ENCODE data around the gene PREX1.

Gene PREX1

DNA sequence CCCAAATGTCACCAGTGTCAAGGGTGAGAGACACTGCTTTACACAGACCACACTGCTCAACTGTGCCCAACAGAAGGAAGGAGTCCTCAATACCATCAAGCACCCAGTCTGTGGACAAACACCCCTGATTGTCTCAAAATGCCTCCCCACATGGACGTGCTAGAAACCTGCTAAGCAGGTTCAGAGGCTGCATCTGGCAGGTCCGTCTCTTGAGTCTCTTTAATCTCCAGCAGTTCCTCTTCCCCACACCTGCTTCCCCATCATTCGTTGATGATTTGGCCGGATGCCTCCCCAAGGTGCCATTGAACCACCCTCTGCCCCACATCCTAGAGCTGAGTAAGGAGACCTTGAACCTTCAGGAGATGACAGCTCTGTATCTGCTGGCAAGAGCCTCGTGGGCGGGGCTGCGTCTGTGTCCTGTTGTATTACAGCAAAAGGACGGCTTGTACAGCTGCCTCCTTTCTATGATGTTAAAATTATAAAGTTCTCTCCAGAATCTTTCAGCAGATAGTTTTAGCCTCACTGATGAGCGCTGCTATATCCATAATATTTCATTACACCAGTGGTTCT, 179.2 kb downstream of the PREX1 start:
- Histone ChIP-seq H3K27ac (replicated peaks; ENCODE audit: low read length) (no peak overlapping the region), H3K4me2 (ENCODE audit: insufficient read depth, low read length, poor library complexity, severe bottlenecking) (no peak overlapping the region), H3K79me1 (ENCODE audit: low read depth, low read length) (no peaks in the 10 kb centered on the region), H4K91ac (ENCODE audit: low read depth, low read length, poor library complexity) (no peak overlapping the region), H2BK120ac (ENCODE audit: low read depth, low read length) (no peak overlapping the region), H3K14ac (ENCODE audit: low read length) (no peak overlapping the region), H3K36me3 (replicated peaks in 1 of 2; ENCODE audit: control insufficient read depth in 2 of 2, insufficient read depth in 2 of 2, low read length in 2 of 2) (peaks cover 21 to 100% of the 10 kb centered on the region in 2 donors), H3K4me3 (ENCODE audit: low read length in 2 of 2) (no peak overlapping the region), H3K23ac (ENCODE audit: low read depth, low read length, poor library complexity) (no peak overlapping the region), H3K18ac (ENCODE audit: low read length) (no peak overlapping the region), H3K27me3 (ENCODE audit: control insufficient read depth in 3 of 3, insufficient read depth in 3 of 3, low read depth in 1 of 3, low read length in 3 of 3) (no peaks in the 10 kb centered on the region), H2BK15ac (ENCODE audit: low read length) (no peak overlapping the region), H3K4ac (ENCODE audit: low read length) (no peak overlapping the region), H3K9ac (ENCODE audit: low read depth, low read length, poor library complexity) (no peak overlapping the region), H2BK5ac (ENCODE audit: low read length) (no peak overlapping the region), H2BK12ac (ENCODE audit: low read length) (no peak overlapping the region), H3K9me3 (replicated peaks in 1 of 2; ENCODE audit: control insufficient read depth in 2 of 2, insufficient read depth in 1 of 2, low read depth in 1 of 2, low read length in 2 of 2) (no peaks in the 10 kb centered on the region), H4K8ac (ENCODE audit: low read depth, low read length) (no peak overlapping the region), H2AK5ac (ENCODE audit: low read depth, low read length) (no peak overlapping the region), H2AFZ (ENCODE audit: low read length) (no peak overlapping the region), H3K4me1 (ENCODE audit: control insufficient read depth in 2 of 2, insufficient read depth in 1 of 2, low read depth in 1 of 2, low read length in 2 of 2) (no peaks in the 10 kb centered on the region)
- no peak for DNase-seq (ENCODE audit: low spot score)
- WGBS, 2 donors (ENCODE audit: extremely low coverage in 2 of 2, insufficient read length in 2 of 2, insufficient replicate concordance in 1 of 2), result no CpG with 5 or more reads among the region's 9 CpGs

GRCh38 chr20:48647858-48648257, 179.9 kb downstream of the PREX1 start:
- H2AFZ ChIP-seq (ENCODE audit: low read length), result no peak overlapping the region
- H3K4me2 ChIP-seq (ENCODE audit: insufficient read depth, low read length, poor library complexity, severe bottlenecking), result no peak overlapping the region
- no peak overlapping the region for H3K18ac ChIP-seq (ENCODE audit: low read length)
- H3K14ac ChIP-seq (ENCODE audit: low read length), result no peak overlapping the region
- H2AK5ac ChIP-seq (ENCODE audit: low read depth, low read length), result no peak overlapping the region
- no peak overlapping the region for H2BK12ac ChIP-seq (ENCODE audit: low read length)
- no peak overlapping the region for H3K4me3 ChIP-seq (ENCODE audit: low read length in 2 of 2)
- no peak overlapping the region for H3K4ac ChIP-seq (ENCODE audit: low read length)
- no peak overlapping the region for H4K91ac ChIP-seq (ENCODE audit: low read depth, low read length, poor library complexity)
- DNase-seq (ENCODE audit: low spot score), result no peak
- WGBS, 2 donors (ENCODE audit: extremely low coverage in 2 of 2, insufficient read length in 2 of 2, insufficient replicate concordance in 1 of 2), result no CpG with 5 or more reads among the region's 5 CpGs
- H3K4me1 ChIP-seq (ENCODE audit: control insufficient read depth in 2 of 2, insufficient read depth in 1 of 2, low read depth in 1 of 2, low read length in 2 of 2), result no peaks in the 10 kb centered on the region
- H3K9ac ChIP-seq (ENCODE audit: low read depth, low read length, poor library complexity), result no peak overlapping the region
- no peak overlapping the region for H4K8ac ChIP-seq (ENCODE audit: low read depth, low read length)
- no peaks in the 10 kb centered on the region for H3K79me1 ChIP-seq (ENCODE audit: low read depth, low read length)
- H2BK5ac ChIP-seq (ENCODE audit: low read length), result no peak overlapping the region
- no peaks in the 10 kb centered on the region for H3K27me3 ChIP-seq (ENCODE audit: control insufficient read depth in 3 of 3, insufficient read depth in 3 of 3, low read depth in 1 of 3, low read length in 3 of 3)
- H2BK120ac ChIP-seq (ENCODE audit: low read depth, low read length), result no peak overlapping the region
- peaks cover 21 to 99% of the 10 kb centered on the region in 2 donors for H3K36me3 ChIP-seq (replicated peaks in 1 of 2; ENCODE audit: control insufficient read depth in 2 of 2, insufficient read depth in 2 of 2, low read length in 2 of 2)
- H2BK15ac ChIP-seq (ENCODE audit: low read length), result no peak overlapping the region
- no peak overlapping the region for H3K27ac ChIP-seq (replicated peaks; ENCODE audit: low read length)
- no peaks in the 10 kb centered on the region for H3K9me3 ChIP-seq (replicated peaks in 1 of 2; ENCODE audit: control insufficient read depth in 2 of 2, insufficient read depth in 1 of 2, low read depth in 1 of 2, low read length in 2 of 2)
- no peak overlapping the region for H3K23ac ChIP-seq (ENCODE audit: low read depth, low read length, poor library complexity)

GRCh38 chr20:48645666-48646065, 182.1 kb downstream of the PREX1 start:
- no CpG with 5 or more reads among the region's 13 CpGs for WGBS, 2 donors (ENCODE audit: extremely low coverage in 2 of 2, insufficient read length in 2 of 2, insufficient replicate concordance in 1 of 2)
- H3K4me2 ChIP-seq (ENCODE audit: insufficient read depth, low read length, poor library complexity, severe bottlenecking), result no peak overlapping the region
- peak overlapping the region; percentile 14 for H2BK12ac ChIP-seq (ENCODE audit: low read length)
- no peak overlapping the region for H3K4me3 ChIP-seq (ENCODE audit: low read length in 2 of 2)
- no peak overlapping the region for H3K4ac ChIP-seq (ENCODE audit: low read length)
- no peak overlapping the region for H4K91ac ChIP-seq (ENCODE audit: low read depth, low read length, poor library complexity)
- peak overlapping the region; percentile 69 for H3K23ac ChIP-seq (ENCODE audit: low read depth, low read length, poor library complexity)
- H3K79me1 ChIP-seq (ENCODE audit: low read depth, low read length), result no peaks in the 10 kb centered on the region
- H2BK15ac ChIP-seq (ENCODE audit: low read length), result peak overlapping the region; percentile 27
- H2AFZ ChIP-seq (ENCODE audit: low read length), result no peak overlapping the region
- H3K9ac ChIP-seq (ENCODE audit: low read depth, low read length, poor library complexity), result no peak overlapping the region
- no peak overlapping the region for H2BK5ac ChIP-seq (ENCODE audit: low read length)
- no peak overlapping the region for H3K18ac ChIP-seq (ENCODE audit: low read length)
- no peak overlapping the region for H3K27ac ChIP-seq (replicated peaks; ENCODE audit: low read length)
- H3K9me3 ChIP-seq (replicated peaks in 1 of 2; ENCODE audit: control insufficient read depth in 2 of 2, insufficient read depth in 1 of 2, low read depth in 1 of 2, low read length in 2 of 2), result no peaks in the 10 kb centered on the region
- H4K8ac ChIP-seq (ENCODE audit: low read depth, low read length), result no peak overlapping the region
- DNase-seq (ENCODE audit: low spot score), result no peak
- H3K4me1 ChIP-seq (ENCODE audit: control insufficient read depth in 2 of 2, insufficient read depth in 1 of 2, low read depth in 1 of 2, low read length in 2 of 2), result no peaks in the 10 kb centered on the region
- H2AK5ac ChIP-seq (ENCODE audit: low read depth, low read length), result no peak overlapping the region
- peaks cover 14 to 99% of the 10 kb centered on the region in 2 donors for H3K36me3 ChIP-seq (replicated peaks in 1 of 2; ENCODE audit: control insufficient read depth in 2 of 2, insufficient read depth in 2 of 2, low read length in 2 of 2)
- no peaks in the 10 kb centered on the region for H3K27me3 ChIP-seq (ENCODE audit: control insufficient read depth in 3 of 3, insufficient read depth in 3 of 3, low read depth in 1 of 3, low read length in 3 of 3)
- no peak overlapping the region for H3K14ac ChIP-seq (ENCODE audit: low read length)
- H2BK120ac ChIP-seq (ENCODE audit: low read depth, low read length), result no peak overlapping the region

DNA sequence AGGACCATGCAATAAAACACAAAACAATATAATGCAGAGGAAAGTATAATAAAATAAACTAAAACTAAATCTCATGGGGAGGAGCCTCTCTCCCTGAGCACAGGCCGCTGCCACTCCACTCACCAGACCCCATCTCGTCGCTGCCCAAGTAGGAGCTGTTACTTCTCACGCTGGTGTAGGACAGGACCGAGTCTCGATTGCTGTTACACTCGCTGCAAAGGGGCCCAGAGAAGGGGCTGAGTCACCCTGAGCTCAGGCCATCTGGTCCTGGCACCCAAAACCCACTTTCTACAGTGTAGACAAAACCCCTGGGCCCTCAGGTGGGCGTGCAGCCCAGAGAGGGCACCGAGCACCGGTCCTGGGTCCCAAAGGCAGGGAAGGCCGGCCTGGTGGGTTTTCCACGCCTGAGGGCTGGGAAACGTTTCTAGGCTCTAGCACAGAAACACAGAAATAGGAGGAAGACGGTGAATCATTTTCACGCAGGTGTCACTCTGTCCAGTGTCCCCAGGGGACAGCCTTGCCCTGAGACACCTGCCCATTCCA, 183.4 kb downstream of the PREX1 start:
- H2AFZ ChIP-seq (ENCODE audit: low read length), result no peak overlapping the region
- no peak overlapping the region for H2BK12ac ChIP-seq (ENCODE audit: low read length)
- no peak overlapping the region for H3K27ac ChIP-seq (replicated peaks; ENCODE audit: low read length)
- no peak overlapping the region for H3K4ac ChIP-seq (ENCODE audit: low read length)
- H3K4me3 ChIP-seq (ENCODE audit: low read length in 2 of 2), result no peak overlapping the region
- H3K14ac ChIP-seq (ENCODE audit: low read length), result no peak overlapping the region
- no peaks in the 10 kb centered on the region for H3K27me3 ChIP-seq (ENCODE audit: control insufficient read depth in 3 of 3, insufficient read depth in 3 of 3, low read depth in 1 of 3, low read length in 3 of 3)
- no peak overlapping the region for H3K23ac ChIP-seq (ENCODE audit: low read depth, low read length, poor library complexity)
- no peaks in the 10 kb centered on the region for H3K79me1 ChIP-seq (ENCODE audit: low read depth, low read length)
- H3K9ac ChIP-seq (ENCODE audit: low read depth, low read length, poor library complexity), result no peak overlapping the region
- no peak overlapping the region for H4K91ac ChIP-seq (ENCODE audit: low read depth, low read length, poor library complexity)
- peaks cover 11 to 99% of the 10 kb centered on the region in 2 donors for H3K36me3 ChIP-seq (replicated peaks in 1 of 2; ENCODE audit: control insufficient read depth in 2 of 2, insufficient read depth in 2 of 2, low read length in 2 of 2)
- H4K8ac ChIP-seq (ENCODE audit: low read depth, low read length), result no peak overlapping the region
- no peak overlapping the region for H2AK5ac ChIP-seq (ENCODE audit: low read depth, low read length)
- no peak overlapping the region for H2BK120ac ChIP-seq (ENCODE audit: low read depth, low read length)
- no CpG with 5 or more reads among the region's 15 CpGs for WGBS, 2 donors (ENCODE audit: extremely low coverage in 2 of 2, insufficient read length in 2 of 2, insufficient replicate concordance in 1 of 2)
- H3K18ac ChIP-seq (ENCODE audit: low read length), result no peak overlapping the region
- DNase-seq (ENCODE audit: low spot score), result no peak
- no peak overlapping the region for H2BK5ac ChIP-seq (ENCODE audit: low read length)
- no peak overlapping the region for H3K4me2 ChIP-seq (ENCODE audit: insufficient read depth, low read length, poor library complexity, severe bottlenecking)
- no peaks in the 10 kb centered on the region for H3K4me1 ChIP-seq (ENCODE audit: control insufficient read depth in 2 of 2, insufficient read depth in 1 of 2, low read depth in 1 of 2, low read length in 2 of 2)
- H3K9me3 ChIP-seq (replicated peaks in 1 of 2; ENCODE audit: control insufficient read depth in 2 of 2, insufficient read depth in 1 of 2, low read depth in 1 of 2, low read length in 2 of 2), result no peaks in the 10 kb centered on the region
- H2BK15ac ChIP-seq (ENCODE audit: low read length), result no peak overlapping the region
